ENCODE results near the gene PC.

Gene PC

GRCh38 chr11:66853242-66854229 lies 104.6 kb downstream of the PC start:
- DNase-seq: no peak

GRCh38 chr11:66852466-66853241 lies 105.5 kb downstream of the PC start:
- no peak for DNase-seq

DNA sequence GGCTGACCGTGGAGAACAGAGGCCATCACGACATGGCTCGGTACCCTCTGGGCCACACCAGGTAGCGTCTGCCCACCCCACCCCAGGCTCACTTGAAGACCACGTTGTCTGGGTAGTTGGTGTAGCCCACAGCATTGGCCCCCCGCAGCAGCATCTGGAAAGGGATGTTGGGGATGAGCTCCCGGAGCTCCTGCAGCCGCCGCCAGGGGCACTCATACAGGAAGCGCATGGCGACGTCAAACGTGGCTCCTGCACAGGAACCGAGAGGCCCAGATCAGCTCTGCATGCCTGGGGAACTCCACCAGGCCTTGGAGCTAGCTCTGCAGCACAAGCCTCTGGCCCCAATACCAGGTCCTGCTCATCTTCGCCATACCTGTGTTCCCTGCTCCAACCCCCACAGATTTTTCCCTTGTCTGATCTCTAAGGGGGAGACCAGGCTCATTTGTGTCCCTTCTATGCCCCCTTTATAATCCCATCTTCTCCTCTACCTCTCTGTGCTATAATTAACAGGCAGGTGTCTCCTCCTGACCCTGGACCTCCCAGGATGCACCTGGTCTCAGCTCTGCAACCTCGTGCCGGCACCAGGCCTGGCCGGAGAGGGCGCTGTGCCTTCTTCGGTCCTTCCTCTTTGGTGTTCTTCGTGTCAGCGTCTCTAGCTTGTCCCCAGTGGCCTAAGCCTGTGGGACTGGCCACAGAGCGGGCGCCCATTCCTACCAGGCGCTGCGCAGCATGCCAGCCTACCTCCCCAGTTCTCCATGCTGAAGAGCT lies 106.3 kb downstream of the PC start:
- DNase-seq: no peak

DNA sequence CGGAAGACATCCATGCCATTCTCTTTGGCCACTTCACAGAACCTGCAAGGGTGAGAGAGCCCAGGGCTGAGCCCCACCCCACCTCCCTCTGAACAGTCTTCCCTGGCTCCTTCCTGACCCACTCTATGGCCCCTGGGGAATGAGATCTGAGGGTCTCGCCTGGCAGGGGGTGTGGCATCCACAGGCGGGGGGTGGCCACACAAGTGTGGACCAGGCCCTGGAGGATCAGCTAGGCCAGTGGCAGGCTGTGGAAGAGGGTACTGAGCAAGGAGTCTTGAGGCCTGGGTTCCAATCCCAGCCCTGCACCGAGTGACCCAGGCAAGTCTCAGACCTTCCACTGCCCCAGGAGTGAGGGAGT lies 107.0 kb downstream of the PC start:
- DNase-seq: no peak

- no peak for DNase-seq
Measured at GRCh38 chr11:66850588-66851238, 107.5 kb downstream of the PC start.

- no peak for DNase-seq
Measured at GRCh38 chr11:66850235-66850587, 108.0 kb downstream of the PC start.

- DNase-seq: no peak
Measured at GRCh38 chr11:66849501-66850234, 108.5 kb downstream of the PC start.

DNA sequence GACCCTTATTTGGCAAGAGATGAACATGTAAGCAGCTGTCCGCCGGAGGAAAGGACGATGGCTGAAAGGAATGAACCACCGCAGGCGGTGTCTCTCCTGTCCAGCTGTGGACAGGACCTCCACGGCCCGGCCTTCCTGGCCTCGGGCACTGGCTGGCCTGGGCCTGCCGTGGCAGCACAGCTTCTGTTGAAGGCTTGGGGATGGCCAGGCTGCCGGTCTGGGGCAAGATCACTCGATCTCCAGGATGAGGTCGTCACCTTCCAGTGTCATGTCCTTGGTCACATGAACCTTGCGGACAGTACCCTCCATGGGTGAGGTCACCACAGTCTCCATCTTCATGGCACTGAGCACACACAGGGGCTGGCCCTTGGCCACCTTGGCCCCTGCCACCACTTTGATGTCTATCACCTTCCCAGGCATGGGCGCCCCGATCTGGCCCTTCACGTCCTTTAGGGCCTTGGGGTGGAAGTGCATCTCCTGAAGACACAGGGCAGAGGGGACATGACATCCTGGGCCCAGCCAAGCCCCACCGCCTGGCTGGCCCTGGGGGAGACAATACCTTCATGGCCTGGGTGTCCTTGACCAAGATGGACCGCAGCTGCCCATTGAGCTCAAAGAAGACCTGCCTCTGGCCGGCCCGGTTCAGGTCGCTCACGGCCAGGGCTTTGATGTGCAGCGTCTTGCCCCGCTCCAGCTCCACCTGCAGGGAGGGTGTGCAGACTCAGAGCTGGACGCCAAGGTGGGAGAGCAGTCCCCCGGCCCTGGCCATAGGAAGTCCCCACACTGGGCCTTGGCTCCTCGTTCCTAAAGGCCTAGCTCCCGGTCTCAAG lies 109.3 kb downstream of the PC start:
- DNase-seq: no peak

GRCh38 chr11:66847461-66848232 lies 110.5 kb downstream of the PC start:
- no peak for DNase-seq

DNA sequence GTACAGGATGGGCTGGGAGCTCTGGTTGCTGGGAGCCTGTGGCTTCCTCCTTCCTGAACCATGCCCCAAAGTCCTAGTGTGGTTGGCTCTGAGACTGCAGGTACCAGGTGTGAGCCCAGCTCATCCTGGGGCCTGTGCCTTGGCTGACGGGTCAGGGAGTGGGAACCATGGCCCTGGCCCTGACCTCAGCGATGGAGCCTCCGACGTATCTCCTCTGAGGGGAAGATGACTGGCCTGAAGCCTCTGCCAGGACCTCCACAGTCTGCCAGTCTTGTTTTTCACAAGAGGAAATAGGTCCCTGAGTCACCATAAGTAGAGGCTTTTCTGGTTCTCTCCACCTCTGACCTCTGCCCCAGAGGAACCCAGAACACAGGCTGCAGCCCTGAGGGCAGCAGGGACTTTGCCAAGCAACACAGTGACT lies 111.5 kb downstream of the PC start:
- DNase-seq: no peak

GRCh38 chr11:66845876-66846212 lies 112.3 kb downstream of the PC start:
- no peak for DNase-seq

DNA sequence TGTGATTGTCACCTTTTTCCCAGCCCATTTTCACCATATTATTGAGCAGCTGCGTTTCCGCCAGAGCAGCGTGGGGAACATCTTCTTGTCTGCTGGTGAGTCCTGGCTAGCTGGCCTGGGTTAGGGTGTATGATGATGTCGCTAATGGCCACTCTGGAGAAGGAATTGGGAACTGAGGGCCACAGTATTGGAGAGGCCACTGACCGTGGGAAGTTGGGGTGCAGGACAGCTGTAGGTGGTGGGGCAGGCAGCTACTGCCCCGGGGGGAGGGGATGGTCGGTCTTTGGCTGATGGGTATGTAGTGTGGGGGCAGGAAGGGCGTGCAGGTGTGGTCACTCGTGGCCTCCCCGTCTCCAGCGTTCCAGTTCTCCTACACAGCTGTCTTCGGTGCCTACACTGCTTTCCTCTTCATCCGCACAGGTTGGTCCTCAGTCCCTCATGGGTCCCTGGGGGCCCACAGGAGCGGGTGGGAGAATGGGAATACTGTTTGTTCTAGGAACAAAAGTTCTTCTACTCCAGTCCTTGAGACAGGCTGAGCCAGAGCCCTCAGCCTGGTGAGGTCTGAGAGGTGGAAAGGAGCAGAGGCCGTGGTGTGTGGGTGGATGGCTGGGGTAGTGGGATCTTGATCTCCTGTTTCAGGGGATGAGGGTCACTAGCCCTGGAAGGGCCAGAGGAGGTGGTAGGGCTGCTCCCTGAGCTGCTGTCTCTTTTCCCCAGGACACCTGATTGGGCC lies 112.9 kb downstream of the PC start:
- no peak for DNase-seq

- no peak for DNase-seq
Measured at GRCh38 chr11:66844496-66845142, 113.6 kb downstream of the PC start.

- no peak for DNase-seq
Measured at GRCh38 chr11:66843776-66844495, 114.2 kb downstream of the PC start.

DNA sequence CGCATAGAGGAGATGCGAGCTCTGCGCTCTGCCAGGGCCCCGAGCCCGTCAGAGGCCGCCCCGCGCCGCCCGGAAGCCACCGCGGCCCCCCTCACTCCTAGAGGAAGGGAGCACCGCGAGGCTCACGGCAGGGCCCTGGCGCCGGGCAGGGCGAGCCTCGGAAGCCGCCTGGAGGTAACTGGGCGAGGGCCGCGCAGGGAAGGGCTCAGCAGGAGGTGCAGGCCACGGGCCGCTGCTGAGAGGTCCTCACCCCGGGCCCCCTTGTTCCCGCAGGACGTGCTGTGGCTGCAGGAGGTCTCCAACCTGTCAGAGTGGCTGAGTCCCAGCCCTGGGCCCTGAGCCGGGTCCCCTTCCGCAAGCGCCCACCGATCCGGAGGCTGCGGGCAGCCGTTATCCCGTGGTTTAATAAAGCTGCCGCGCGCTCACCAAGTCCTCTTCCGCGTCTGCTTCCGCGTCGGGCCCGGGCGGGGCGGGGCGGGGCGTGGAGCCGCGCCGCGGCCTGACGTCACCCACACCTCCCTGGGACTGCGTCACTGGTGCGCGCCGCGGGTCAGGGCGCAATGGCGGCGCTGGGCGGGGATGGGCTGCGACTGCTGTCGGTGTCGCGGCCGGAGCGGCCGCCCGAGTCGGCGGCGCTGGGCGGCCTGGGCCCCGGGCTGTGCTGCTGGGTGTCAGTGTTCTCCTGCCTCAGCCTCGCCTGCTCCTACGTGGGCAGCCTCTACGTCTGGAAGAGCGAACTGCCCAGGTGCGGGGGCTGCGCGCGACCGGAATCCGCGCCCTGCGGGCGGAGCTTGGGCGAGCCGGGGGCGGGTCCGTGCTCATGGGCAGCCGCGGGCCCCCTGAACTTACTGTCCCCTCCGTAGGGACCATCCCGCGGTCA lies 115.0 kb downstream of the PC start, which contains the start of gene RCE1:
Gene RCE1 (plus strand): TSS at position 546 of the 880 bp plus-strand sequence. CDS start 15 bp downstream, at position 561.
- DNase-seq: peak; percentile 83

DNA sequence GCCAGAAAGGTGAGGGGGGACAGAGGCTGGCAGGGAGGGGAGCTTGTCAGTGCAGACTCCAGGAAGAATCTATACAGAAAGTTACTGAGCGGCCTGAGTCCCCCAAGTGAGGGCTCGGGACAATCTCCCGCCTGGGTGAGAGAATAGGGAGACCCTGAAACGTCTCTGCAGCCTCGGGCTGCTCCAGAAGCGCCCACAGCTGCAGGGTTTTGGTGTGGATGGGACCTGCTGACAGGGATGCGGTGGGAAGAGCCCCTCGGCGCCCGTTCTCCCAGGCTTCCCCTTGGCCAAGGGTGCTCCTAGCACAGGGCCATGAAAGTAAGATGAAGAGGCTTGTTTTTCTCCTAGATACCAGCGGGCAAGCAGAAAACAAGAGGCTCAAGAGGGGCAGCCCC lies 115.7 kb downstream of the PC start:
- DNase-seq: no peak

- DNase-seq: no peak
Measured at GRCh38 chr11:66841861-66842260, 116.3 kb downstream of the PC start.
